ENCODE results near the gene DPYD. TPM values are rescaled to one million over a fixed set of nuclear protein-coding genes. Genes with fewer than 3 reads are reported as not detected.
A peak's percentile ranks its signal among the peaks of the same experiment; 100 is the strongest.

The DPYD gene
- total RNA-seq, 4 donors from 2014 or later: 35.7 to 65.4 (median 43.7) TPM

- DNase-seq (ENCODE audit: low spot score in 2 of 2): no peak
- Histone ChIP-seq H3K27ac (peak overlapping the region in 1 of 4 donors; percentile 30), H3K4me1 (peaks cover 0 to 11% (median 0%) of the 10 kb centered on the region in 4 donors), H3K4me3 (no peak overlapping the region), H3K36me3 (peaks cover 0 to 1% (median 0%) of the 10 kb centered on the region in 3 donors), H3K27me3 (no peaks in the 10 kb centered on the region), H3K9me3 (no peaks in the 10 kb centered on the region)
- TF ChIP-seq POLR2A (IDR thresholded peaks at IDR 0.05): no peak
- no peak for TF ChIP-seq EP300 (IDR thresholded peaks at IDR 0.05)
- TF ChIP-seq CTCF (IDR thresholded peaks at IDR 0.05): no peak
- 85 to 88% methylated on average over 3 of the region's 3 CpGs for WGBS, 2 donors
These were observed 506.0 kb downstream of the DPYD start for GRCh38 chr1:97414682-97415312.

- Histone ChIP-seq H3K4me3 (no peak overlapping the region), H3K4me1 (peaks cover 0 to 11% (median 0%) of the 10 kb centered on the region in 4 donors), H3K27ac (peak overlapping the region; percentile 32 to 90 (median 71)), H3K36me3 (no peaks in the 10 kb centered on the region), H3K27me3 (no peaks in the 10 kb centered on the region), H3K9me3 (no peaks in the 10 kb centered on the region)
- no peak for TF ChIP-seq EP300 (IDR thresholded peaks at IDR 0.05)
- TF ChIP-seq CTCF (IDR thresholded peaks at IDR 0.05): no peak
- TF ChIP-seq POLR2A (IDR thresholded peaks at IDR 0.05): no peak
- no peak for DNase-seq (ENCODE audit: low spot score in 2 of 2)
- 0 to 3% methylated on average over 1 of the region's 1 CpG for WGBS, 2 donors
These were observed 508.1 kb downstream of the DPYD start for GRCh38 chr1:97412737-97413136.

GRCh38 chr1:97412166-97412565 lies 508.7 kb downstream of the DPYD start:
- WGBS, 2 donors: 38 to 43% methylated on average over 4 of the region's 4 CpGs
- H3K27me3 ChIP-seq: no peaks in the 10 kb centered on the region
- DNase-seq (ENCODE audit: low spot score in 2 of 2): no peak
- H3K4me1 ChIP-seq: peaks cover 0 to 11% (median 0%) of the 10 kb centered on the region in 4 donors
- no peaks in the 10 kb centered on the region for H3K9me3 ChIP-seq
- H3K36me3 ChIP-seq: no peaks in the 10 kb centered on the region
- no peak overlapping the region for H3K4me3 ChIP-seq
- peak overlapping the region; percentile 36 to 90 (median 71) for H3K27ac ChIP-seq
- TF ChIP-seq EP300 (IDR thresholded peaks at IDR 0.05): peak; percentile 72 to 82
- no peak for TF ChIP-seq POLR2A (IDR thresholded peaks at IDR 0.05)
- no peak for TF ChIP-seq CTCF (IDR thresholded peaks at IDR 0.05)

GRCh38 chr1:97396463-97396862 lies 524.4 kb downstream of the DPYD start:
- 88 to 92% methylated on average over 3 of the region's 3 CpGs for WGBS, 2 donors
- DNase-seq (ENCODE audit: low spot score in 2 of 2): no peak
- TF ChIP-seq EP300 (IDR thresholded peaks at IDR 0.05) (no peak), POLR2A (IDR thresholded peaks at IDR 0.05) (no peak), CTCF (IDR thresholded peaks at IDR 0.05) (no peak)

GRCh38 chr1:97392701-97393100 lies 528.1 kb downstream of the DPYD start:
- no peak for TF ChIP-seq CTCF (IDR thresholded peaks at IDR 0.05)
- TF ChIP-seq POLR2A (IDR thresholded peaks at IDR 0.05): no peak
- no peak for TF ChIP-seq EP300 (IDR thresholded peaks at IDR 0.05)
- H3K27me3 ChIP-seq: no peaks in the 10 kb centered on the region
- no peak overlapping the region for H3K4me3 ChIP-seq
- no peaks in the 10 kb centered on the region for H3K36me3 ChIP-seq
- no peak for DNase-seq (ENCODE audit: low spot score in 2 of 2)
- no peak overlapping the region for H3K27ac ChIP-seq
- H3K4me1 ChIP-seq: no peaks in the 10 kb centered on the region
- H3K9me3 ChIP-seq: no peaks in the 10 kb centered on the region

More at GRCh38 chr1:97396463-97396862, 524.4 kb downstream of the DPYD start:
- Histone ChIP-seq H3K4me3 (no peak overlapping the region), H3K27me3 (no peaks in the 10 kb centered on the region), H3K36me3 (no peaks in the 10 kb centered on the region), H3K27ac (no peak overlapping the region), H3K4me1 (no peaks in the 10 kb centered on the region), H3K9me3 (no peaks in the 10 kb centered on the region)

Data from tibial nerve (tissue), 4 donors.